Gastroesophageal sphincter (tissue), 3 donors: ENCODE measurements around the gene INSR.

Experiments
- CTCF ChIP-seq, 4 experiments: fragments of 200-600 bp in 2 of 4; fragments of 450-650 bp in 2 of 4; sonication (generic) in 1 of 4; IDR thresholded peaks; one replicate each; pipeline ENCODE4 v1.5.1; 2017 to 2019; ENCODE audit warnings: antibody characterized with exemption in 4 of 4, mild to moderate bottlenecking in 2 of 4, moderate library complexity in 2 of 4
- POLR2A ChIP-seq, 2 donors: fragments of 450-650 bp; IDR thresholded peaks; one replicate each; pipeline ENCODE4 v1.6.1; 2017; ENCODE audit warnings: antibody characterized with exemption in 2 of 2, mild to moderate bottlenecking in 2 of 2, moderate library complexity in 1 of 2

- TF ChIP-seq POLR2A (IDR thresholded peaks at IDR 0.05) (no peak), CTCF (IDR thresholded peaks at IDR 0.05) (no peak)
These were observed 6.5 kb downstream of the INSR start for GRCh38 chr19:7287722-7288121.
